Frontal cortex (tissue), 4 donors: ENCODE data around the gene ASB18. TPM values are rescaled to one million over a fixed set of nuclear protein-coding genes. Genes with fewer than 3 reads are reported as not detected.

ENCODE experiments used
- DNase-seq, 2 donors: peaks; one replicate each; pipeline ENCODE4 v3.0.0; 2012; ENCODE audit warnings: low spot score in 2 of 2
- FAIRE-seq: peaks from 2 replicates; lab custom pipeline; 2012; peaks lifted over from hg19 to GRCh38; lab: Jason Lieb, UNC
- total RNA-seq: library from RNA; depleted of rRNA; stranded (reverse); fragments of >200 nt; gene quantifications from one replicate; pipeline ENCODE4 v1.2.3, GENCODE V29; 2014
- donor health status: control.
- donor health status: control.
- donor health status: control.

The ASB18 gene
- total RNA-seq, 1 donor from 2014 or later, result 0.82 TPM

GRCh38 chr2:236168110-236169080, 95.8 kb downstream of the ASB18 start, which contains the start of gene GBX2:
Gene GBX2, minus strand, starts transcription at chr2:236168386. Its CDS starts 415 bp downstream, at chr2:236167971.
- DNase-seq (peak in 1 of 2 donors; percentile 82), FAIRE-seq (no peak)

- DNase-seq (peak in 1 of 2 donors; percentile 62), FAIRE-seq (no peak)
These were observed 96.7 kb downstream of the ASB18 start for GRCh38 chr2:236167297-236168109.

- DNase-seq (peak in 1 of 2 donors; percentile 36), FAIRE-seq (no peak)
These were observed 97.4 kb downstream of the ASB18 start for GRCh38 chr2:236166796-236167296.

- peak in 1 of 2 donors; percentile 34 for DNase-seq
These were observed 98.1 kb downstream of the ASB18 start for GRCh38 chr2:236165842-236166795.

GRCh38 chr2:236164925-236165841, 99.0 kb downstream of the ASB18 start:
- DNase-seq (no peak), FAIRE-seq (no peak)

More at GRCh38 chr2:236165842-236166795, 98.1 kb downstream of the ASB18 start:
- no peak for FAIRE-seq

GRCh38 chr2:236164201-236164924, 99.8 kb downstream of the ASB18 start:
- FAIRE-seq (no peak), DNase-seq (peak in 1 of 2 donors; percentile 55)

GRCh38 chr2:236163471-236164200, 100.6 kb downstream of the ASB18 start:
- no peak for DNase-seq
- FAIRE-seq, result no peak

GRCh38 chr2:236162882-236163470, 101.2 kb downstream of the ASB18 start:
- FAIRE-seq, result no peak
- DNase-seq, result no peak

- no peak for FAIRE-seq
- DNase-seq, result no peak
These were observed 102.0 kb downstream of the ASB18 start for GRCh38 chr2:236162031-236162845.

- DNase-seq (no peak), FAIRE-seq (no peak)
These were observed 102.7 kb downstream of the ASB18 start for GRCh38 chr2:236161531-236161930.

GRCh38 chr2:236161082-236161462, 103.1 kb downstream of the ASB18 start:
- no peak for FAIRE-seq
- no peak for DNase-seq

- no peak for DNase-seq
- no peak for FAIRE-seq
These were observed 103.7 kb downstream of the ASB18 start for GRCh38 chr2:236160366-236161081.

GRCh38 chr2:236159778-236160170, 104.4 kb downstream of the ASB18 start:
- no peak for DNase-seq
- no peak for FAIRE-seq

GRCh38 chr2:236158969-236159777, 105.0 kb downstream of the ASB18 start:
- FAIRE-seq (no peak), DNase-seq (no peak)
